HG03103 (cell line): ENCODE measurements around the gene DYNLT2.
A peak's percentile ranks its signal among the peaks of the same experiment; 100 is the strongest.

Experiments
- ATAC-seq: cut with Tn5 transposase; IDR thresholded peaks from one replicate; pipeline ENCODE4 v1.9.1; 2021; ENCODE audit warnings: low read depth; ENCODE audit not compliant: unreplicated experiment

The DYNLT2 gene, protein sequence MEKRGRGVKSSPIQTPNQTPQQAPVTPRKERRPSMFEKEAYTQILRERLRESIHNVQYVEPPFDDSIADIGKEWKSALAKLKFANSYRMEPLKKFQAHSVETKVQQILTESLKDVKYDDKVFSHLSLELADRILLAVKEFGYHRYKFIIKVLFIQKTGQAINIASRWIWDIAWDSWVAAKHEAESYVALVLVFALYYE

GRCh38 chr6:169751242-169752073 is at the start of gene DYNLT2, which contains the start of gene ERMARD:
Gene DYNLT2 (minus strand): TSS chr6:169751572. CDS start chr6:169751458, 114 bp downstream.
Gene ERMARD (plus strand): TSS chr6:169751622. CDS start chr6:169751658, 36 bp downstream.
- peak; percentile 93 for ATAC-seq

DNA sequence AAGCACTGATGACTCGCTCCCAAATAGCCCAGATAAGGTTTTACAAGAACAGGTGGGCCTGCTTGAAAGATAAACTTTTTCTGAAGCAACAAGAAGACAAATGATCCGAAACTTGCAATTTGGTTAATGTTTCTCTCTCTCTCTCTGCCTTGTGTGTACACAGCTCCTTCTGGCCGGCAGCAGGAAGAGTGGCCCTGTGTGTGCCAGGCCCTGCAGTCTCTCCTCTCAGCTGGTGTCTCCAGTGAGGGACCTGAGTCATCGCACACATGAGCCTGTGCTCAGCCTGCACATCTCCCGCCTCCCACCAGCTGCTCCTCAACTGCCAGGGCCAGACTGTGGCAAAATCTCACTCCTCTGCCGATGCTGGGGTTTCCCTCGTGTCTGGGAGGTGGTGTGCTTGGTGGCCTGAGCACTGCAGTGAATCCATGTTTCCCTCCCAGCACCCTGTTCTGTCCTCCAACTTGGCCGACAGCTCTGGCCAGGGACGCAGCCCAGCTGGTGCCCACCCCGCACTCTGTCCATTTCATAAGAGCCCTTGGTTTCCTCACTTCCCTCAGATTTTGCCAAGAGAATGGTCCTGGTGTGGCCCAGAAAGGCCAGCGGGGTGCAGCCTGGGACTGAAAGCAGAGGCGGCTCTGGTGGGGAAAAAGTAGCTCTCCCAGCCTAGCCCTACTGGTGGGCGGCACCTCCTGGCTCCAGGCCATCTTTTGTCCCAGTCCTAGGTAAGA is 49.5 kb upstream of the DYNLT2 start:
- no peak for ATAC-seq

- ATAC-seq = no peak
Measured at GRCh38 chr6:169800116-169800667, 48.8 kb upstream of the DYNLT2 start.

DNA sequence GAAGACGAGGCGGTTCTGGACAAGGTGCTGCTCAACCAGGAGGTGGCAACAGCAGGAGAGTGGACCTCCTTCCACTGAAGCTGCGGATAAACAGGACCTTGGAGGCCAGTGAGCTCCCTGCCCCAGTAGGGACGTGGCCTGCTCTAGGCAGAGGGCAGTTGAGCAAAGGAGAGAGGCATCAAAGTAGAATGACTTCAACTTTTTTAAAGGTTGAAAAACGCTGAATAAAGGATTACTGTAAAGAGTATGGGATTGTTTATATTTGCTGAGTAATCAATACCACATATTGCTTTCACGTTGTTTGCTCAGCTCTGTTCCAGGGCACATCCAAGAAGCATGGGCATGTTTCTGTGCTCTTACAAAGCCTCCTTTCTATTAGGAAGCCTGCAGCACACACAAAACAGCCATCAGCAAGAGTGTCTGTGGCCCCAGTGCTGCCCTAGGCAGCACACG is 48.1 kb upstream of the DYNLT2 start:
- no peak for ATAC-seq

- no peak for ATAC-seq
Measured at GRCh38 chr6:169798764-169799473, 47.5 kb upstream of the DYNLT2 start.

GRCh38 chr6:169795196-169795595 is 43.8 kb upstream of the DYNLT2 start:
- no peak for ATAC-seq

- ATAC-seq = no peak
Measured at GRCh38 chr6:169794317-169795055, 43.1 kb upstream of the DYNLT2 start.

DNA sequence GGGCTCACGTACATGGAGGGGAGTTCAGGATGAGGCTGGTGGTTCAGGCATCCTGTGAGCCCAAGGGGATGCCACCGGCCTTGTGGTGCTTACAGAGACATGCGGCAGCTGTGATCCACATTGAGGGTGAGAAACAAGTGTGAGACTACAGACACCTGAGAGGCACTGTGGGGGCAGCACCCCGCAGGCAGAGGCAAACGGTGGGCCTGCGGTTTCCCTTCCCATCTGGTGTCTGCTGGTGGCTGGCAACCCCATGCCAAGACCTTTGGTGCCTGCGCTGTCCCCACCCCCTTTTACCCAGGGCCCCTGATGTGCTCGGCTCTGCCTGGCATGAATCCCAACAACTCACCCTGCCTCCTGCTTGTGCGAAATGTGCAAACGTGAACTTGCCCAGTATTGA is 42.0 kb upstream of the DYNLT2 start:
- ATAC-seq = no peak

DNA sequence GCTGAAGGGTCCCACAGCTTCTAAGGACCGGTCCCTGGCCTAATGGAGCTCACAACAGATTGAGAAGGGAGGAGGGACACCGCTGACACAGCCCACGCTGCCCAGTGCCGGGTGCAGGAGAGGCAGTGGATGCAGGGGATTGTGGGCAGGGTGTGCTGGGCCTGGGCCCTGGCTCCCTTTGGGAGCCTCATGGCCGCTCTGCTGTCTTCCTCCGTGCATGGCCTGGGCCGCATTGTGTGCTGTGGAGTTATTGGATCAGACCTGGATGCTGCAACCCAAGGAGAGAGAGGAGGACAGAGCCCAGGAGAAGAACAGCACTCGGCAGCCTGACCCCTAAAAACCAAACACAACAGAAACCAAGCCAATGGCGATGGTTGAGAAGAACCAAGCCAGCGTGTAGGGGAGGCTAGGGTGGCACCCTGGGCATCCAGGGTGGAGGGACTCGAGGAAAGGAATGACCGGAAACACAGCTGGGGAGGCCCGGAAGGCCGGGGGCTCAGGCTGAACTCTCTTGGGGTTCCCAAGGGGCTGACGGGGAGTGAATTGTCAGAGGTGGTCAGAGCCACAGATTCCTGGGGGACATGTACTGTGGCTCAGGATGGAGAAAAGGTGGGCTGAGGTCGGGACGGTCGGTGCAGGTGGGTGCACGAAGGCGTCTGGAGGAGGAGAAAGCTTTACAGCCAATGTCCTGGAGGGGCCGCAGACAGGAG is 41.1 kb upstream of the DYNLT2 start:
- ATAC-seq = no peak

GRCh38 chr6:169791721-169792131 is 40.4 kb upstream of the DYNLT2 start:
- no peak for ATAC-seq

DNA sequence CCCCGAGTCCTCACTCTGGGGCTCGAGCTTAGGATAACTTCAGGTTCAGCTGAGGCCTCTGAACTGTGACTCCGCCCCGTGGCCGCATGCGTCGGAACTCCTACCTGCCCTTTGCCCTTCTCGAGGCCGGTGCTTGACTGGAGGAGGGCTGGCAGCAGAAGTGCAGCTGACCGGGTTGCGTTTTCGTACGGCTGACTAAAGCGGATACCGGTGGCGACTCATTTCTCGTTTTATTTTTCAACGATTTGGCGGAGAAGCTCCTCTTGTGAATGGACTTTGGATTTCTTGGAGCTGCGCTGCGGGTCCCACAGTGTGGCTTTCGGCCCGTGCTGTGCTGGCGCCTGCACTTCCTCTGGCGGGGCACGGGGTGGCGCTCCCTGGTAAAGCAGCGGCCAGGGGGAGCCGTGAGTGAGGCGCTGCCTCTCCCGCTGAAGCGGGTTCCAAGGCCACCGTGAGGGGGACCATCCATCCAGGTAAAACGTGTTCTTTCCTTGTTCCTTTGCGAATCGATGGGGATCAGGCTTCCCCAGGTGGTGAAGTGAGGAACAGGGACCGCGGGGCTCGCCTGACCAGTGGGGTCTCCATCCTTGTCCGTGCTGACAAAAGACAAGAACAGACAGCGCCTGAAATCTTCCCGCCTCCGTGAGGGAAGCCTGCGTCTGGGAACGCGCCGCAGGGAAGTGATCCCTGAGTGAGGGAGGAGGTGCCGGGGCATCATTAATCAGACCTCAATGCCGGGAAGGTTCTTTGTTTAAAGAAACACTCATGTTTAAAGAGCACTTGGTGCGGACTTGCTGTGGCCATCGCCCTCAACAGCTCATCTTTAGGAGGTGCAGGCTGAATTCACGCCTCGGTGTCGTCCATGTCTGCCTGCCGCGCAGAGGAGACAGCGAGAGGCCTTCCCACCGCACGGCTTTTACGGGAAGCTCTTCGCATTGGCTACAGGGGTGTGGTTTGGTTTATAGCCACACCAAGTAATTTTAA is 38.9 kb upstream of the DYNLT2 start:
- ATAC-seq = peak; percentile 94

- no peak for ATAC-seq
Measured at GRCh38 chr6:169789146-169789943, 38.0 kb upstream of the DYNLT2 start.

GRCh38 chr6:169788809-169789145 is 37.4 kb upstream of the DYNLT2 start:
- no peak for ATAC-seq

GRCh38 chr6:169787797-169788196 is 36.4 kb upstream of the DYNLT2 start:
- no peak for ATAC-seq

- no peak for ATAC-seq
Measured at GRCh38 chr6:169786349-169786748, 35.0 kb upstream of the DYNLT2 start.

DNA sequence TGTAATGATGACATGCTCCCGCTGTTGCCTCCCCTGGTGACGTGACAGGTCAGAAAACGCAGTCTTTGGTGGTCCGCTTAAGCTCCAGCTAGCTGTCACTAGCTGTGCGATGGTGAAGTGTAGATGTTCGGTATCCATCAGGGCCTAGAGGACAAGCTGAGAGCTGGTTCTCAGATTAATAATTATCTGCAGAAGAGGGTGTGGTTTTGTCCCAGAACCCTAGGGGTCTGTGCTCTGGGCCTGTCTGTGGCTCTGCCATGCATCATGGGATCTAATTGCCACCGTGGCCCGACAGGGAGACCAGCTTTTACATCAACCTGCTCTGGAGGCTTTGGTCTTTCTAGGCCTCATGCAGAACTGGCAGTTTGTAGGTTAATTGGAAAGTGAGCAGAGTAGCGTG is 34.2 kb upstream of the DYNLT2 start:
- ATAC-seq = no peak

- no peak for ATAC-seq
Measured at GRCh38 chr6:169784821-169785340, 33.5 kb upstream of the DYNLT2 start.
